NCI-H1417 treated with DMSO at 0.1 percent for 48 hours (cell line): ENCODE data around the gene RTP3.
"Not testable (repeated sequence)": the region's sequence is repeated elsewhere in the genome, so short reads cannot be mapped to it uniquely, and the experiment has no call there.

Experiments used
- DNase-seq: peaks from one replicate; lab custom pipeline; 2025; lab: John Stamatoyannopoulos, UW

The RTP3 gene

DNA sequence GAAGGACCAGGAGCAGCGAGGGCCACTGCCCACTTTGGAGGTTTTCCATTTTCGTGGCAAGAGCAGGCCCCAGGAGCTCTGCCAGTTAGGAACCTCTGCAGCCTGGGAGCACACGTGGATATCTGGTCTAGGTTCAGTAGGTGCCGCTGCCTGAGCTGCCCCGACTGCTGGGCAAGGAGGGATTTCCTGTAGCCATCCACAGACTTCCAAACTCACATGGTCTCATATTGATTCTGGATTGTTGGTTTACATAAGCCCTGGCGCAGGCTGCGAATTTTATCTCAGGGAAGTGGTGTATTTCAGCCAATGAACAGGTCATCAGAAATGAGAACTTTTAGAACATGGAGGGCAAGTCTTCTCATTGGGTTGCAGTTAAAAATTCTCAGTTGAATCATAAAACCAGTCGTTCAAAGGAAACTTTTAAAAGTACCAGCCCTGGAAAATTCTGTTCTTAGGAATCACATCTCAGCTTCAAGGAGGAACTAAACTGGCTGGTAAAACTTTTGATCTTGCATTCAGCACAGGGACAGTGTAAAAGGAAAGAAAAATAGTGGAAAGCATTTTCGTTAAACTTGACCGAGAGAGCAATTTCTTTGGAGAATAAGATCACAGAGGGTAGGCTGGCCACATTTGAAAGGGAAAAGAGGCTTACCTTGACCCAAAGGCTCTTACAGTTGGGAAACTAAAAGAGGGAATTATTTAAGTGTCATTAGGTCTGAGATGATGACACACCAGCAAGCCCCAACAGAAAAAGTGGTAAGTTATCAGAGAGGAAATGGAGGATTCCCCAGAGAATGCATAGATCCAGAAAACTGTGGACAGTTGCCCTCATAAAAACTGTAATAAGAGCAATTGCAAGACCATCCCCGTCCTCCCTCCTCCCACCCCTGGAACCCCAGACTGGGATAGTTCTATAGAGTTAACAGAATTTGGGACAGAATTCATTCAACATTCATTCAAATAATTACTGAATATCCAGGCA, 6.4 kb upstream of the RTP3 start:
- DNase-seq: no peak

GRCh38 chr3:46492890-46493547, 4.8 kb upstream of the RTP3 start:
- DNase-seq: no peak

DNA sequence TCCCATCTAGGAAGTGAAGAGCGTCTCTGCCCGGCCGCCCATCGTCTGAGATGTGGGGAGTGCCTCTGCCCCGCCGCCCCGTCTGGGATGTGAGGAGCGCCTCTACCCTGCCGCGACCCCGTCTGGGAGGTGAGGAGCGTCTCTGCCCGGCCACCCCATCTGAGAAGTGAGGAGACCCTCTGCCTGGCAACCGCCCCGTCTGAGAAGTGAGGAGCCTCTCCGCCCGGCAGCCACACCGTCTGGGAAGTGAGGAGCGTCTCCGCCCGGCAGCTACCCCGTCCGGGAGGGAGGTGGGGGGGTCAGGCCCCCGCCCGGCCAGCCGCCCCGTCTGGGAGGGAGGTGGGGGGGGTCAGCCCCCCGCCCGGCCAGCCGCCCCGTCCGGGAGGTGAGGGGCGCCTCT, 3.3 kb upstream of the RTP3 start:
- not testable (repeated sequence) for DNase-seq

DNA sequence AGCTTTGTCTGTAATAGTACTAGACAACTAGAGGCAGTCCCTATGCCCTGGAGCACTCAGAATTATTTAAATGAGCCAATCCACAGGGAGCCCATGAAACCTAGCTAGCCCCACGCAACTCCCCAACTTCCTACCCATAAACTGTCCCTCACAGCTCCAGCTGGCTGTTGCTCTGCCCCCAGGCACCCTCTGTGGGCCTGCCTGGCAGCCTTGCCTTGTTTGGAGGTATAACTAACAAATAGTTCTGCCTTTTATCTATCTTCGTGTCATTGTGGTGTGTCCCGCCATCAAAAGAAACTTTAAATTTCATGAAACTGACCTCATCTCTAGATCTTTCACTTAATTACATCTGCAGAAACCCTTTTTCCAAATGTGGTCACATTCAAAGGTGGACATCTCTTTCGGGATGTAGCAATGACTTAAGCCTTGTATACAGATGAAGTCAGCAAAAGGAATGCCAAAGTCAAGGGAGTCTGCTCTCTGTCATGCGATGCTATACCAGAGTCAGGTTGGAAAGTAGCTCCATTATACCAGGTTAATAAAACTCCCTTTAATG, 1.8 kb upstream of the RTP3 start:
- no peak for DNase-seq

GRCh38 chr3:46496746-46497555, 825 bp upstream of the RTP3 start:
- DNase-seq: no peak

DNA sequence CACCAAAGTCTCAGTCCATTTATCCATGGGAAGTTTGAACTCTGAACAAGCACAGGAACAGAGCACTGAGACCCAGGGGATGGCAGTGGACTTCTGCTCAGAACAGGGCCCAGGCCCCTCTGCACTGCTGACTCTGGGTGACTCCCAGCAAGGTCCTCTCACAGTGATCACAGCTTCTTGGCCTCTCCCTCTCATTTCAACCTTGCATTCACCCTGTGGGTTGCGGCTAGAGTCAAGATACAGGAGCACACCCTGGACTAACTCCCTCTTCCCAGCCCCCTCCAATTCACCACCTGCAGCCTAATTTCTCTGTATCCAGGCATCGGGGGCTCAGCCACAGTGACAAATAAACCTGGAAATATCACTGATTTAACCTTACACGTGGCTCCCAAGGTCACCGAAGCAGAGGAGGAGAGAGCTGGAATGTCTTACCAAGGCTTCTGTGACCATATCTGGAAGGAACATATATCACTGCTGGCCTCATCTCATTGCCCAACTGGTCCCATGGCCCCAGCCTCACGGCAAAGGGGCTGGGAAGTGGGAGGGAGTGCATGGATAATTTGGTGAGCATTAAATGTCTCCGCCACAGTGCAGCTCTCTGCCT, 1.2 kb downstream of the RTP3 start:
- DNase-seq: no peak

DNA sequence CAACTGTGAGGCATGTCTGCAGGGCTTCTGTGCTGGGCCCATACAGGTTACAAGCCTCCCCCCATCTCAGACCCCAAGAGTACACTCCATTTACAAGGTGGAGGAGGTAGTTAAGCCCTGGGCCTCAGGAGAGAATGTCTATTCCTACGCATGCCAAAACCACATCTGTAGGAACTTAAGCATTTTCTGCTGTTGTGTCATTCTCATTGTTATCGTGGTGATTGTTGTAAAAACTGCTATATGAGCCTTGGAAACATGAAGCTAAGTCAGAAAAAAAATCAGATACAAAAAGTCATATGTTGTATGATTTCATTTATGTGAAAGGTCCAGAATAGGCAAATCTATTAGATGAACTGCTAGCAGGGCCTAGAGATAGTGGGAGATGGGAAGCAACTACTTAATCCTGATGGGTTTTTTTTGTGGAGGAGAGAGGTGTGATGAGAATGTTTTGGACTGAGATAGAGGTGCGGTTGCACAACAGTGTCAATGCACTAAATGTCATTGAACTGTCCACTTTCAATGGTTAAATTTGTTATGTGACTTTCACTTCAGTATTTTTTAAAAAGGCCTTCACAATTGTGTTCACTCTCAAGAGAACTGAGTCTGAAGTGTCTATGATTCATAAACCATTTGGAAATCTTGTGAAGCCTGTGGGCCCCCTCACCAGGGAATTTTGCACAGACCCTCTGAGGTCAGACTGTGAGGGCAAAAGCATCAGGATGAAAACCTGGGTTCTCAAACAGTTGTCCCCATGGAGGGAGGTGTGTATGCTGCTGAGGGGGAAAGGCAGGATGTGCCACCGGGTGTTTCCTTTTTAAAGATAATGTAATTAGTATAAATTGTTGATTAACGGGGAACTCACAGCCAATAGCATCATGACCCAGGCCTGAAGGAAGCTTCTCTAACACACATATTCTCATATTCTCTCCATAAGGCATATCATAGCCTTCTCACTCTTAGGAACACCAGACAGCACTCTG, 3.2 kb downstream of the RTP3 start:
- no peak for DNase-seq

DNA sequence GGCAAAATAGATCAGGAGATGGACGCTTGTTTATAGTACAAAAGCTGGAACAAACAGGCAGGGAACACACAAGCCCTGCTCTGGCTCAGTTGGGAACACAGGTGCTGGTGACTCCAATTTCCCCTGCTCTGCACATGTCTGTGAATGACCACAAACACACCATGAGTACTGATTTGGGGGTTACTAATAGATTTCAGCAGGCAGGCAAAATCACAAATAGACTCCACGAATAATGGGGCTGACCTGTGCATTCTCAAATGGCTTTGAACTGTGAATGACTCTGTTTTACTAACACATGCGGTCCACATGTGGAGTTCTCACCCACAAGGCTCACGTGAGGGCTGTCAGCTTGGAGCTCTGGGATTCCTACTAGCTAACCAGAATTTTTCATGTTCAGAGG, 3.9 kb downstream of the RTP3 start:
- no peak for DNase-seq

GRCh38 chr3:46503200-46503874, 5.6 kb downstream of the RTP3 start:
- no peak for DNase-seq

GRCh38 chr3:46504789-46505188, 7.0 kb downstream of the RTP3 start:
- DNase-seq: no peak

GRCh38 chr3:46505953-46506352, 8.2 kb downstream of the RTP3 start:
- no peak for DNase-seq

GRCh38 chr3:46506526-46506925, 8.8 kb downstream of the RTP3 start:
- no peak for DNase-seq

- DNase-seq: no peak
Measured at GRCh38 chr3:46508850-46509591, 11.2 kb downstream of the RTP3 start.

- DNase-seq: no peak
Measured at GRCh38 chr3:46509661-46510187, 11.9 kb downstream of the RTP3 start.

- DNase-seq: no peak
Measured at GRCh38 chr3:46512191-46512749, 14.5 kb downstream of the RTP3 start.

DNA sequence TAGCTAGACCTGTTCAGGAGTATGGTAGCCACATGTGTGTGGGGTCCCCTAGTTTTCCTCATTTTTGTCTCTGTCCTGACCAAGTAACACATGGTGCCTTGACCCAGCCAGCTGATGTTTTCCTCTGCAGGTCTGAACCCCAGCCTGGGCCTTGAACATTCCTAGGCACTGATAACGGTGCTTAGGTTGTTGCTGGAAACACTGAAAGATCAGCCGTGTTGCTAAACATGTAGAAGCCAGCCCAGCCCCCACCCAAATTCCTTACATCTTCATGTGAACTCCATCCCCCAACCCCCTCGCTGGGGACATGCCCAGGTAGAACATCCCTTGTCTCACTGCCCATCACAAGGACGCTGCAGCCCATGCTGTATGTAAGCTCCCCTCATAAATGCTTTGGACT, 18.7 kb downstream of the RTP3 start:
- DNase-seq: no peak

DNA sequence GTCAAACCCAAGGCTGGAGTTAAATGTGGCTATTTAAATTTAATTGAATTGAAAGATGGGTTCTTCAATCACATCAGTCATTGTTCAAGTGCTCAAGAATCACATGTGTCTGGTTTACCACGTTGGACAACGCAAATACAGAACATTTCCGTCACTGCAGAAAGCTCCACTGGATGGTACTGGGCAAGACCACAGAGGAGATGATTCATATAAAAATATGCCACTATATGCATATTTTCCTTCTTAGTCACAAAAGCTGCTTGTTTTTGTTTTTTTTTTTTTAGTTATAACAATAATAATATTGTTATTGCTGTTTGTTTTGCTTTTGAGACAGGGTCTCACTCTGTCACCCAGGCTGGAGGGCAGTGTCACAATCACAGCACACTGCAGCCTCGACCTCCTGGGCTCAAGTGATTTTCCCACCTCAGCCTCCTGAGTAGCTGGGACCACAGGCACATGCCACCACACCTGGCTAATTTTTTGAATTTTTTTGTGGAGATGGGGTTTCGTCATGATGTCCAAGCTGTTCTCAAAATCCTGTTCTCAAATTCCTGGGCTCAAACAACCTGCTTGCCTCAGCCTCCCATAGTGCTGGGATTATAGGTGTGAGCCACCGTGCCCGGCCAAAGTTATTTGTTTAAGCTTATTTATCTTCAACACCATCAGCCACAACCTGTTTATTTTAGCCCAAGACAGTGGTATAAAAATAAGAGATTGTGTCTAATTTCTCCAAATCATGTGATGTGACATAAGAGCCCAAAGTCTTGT, 19.4 kb downstream of the RTP3 start:
- DNase-seq: no peak

DNA sequence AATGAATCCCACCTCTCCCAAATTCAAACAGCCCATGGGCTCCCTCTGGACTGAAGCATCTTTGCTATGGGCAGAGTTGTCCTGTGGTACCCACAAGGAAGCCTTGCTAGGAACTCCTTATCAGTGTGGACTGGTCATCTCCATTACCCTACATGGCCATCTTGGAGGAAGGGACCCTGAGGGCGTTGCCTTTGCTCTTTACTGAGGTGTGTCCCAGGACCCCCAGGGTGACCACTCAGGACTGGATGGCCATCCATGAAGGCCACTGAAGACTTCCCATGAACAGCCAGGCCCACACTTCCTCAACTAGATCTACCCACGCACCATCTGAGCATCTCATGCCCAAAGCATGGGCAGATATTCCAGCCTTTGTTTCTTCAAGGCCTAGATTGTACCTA, 20.0 kb downstream of the RTP3 start:
- DNase-seq: no peak
